Tibial nerve (tissue), 4 donors: ENCODE data around the gene ZNF283. TPM values are rescaled to one million over a fixed set of nuclear protein-coding genes. Genes with fewer than 3 reads are reported as not detected.
"Not testable (repeated sequence)": the region's sequence is repeated elsewhere in the genome, so short reads cannot be mapped to it uniquely, and the experiment has no call there.

Experiments
- DNase-seq, 2 donors: peaks; one replicate each; pipeline ENCODE4 v3.0.0-alpha.2; 2019; ENCODE audit warnings: low spot score in 2 of 2
- H3K27ac ChIP-seq, 4 donors: fragments of 200-600 bp; sonication (generic) in 3 of 4; one replicate each; pipeline ENCODE4 v1.5.1; 2017 to 2019; ENCODE audit warnings: mild to moderate bottlenecking in 1 of 4
- H3K27me3 ChIP-seq, 2 donors: fragments of 200-600 bp; sonication (generic) in 1 of 2; one replicate each; pipeline versions ENCODE4 v1.5.1 to v1.6.0; 2017 to 2019
- H3K36me3 ChIP-seq, 3 donors: fragments of 200-600 bp; sonication (generic); one replicate each; pipeline ENCODE4 v1.5.1; 2018 to 2019
- H3K4me1 ChIP-seq, 4 donors: fragments of 200-600 bp; sonication (generic) in 3 of 4; one replicate each; pipeline ENCODE4 v1.5.1; 2017 to 2019
- H3K4me3 ChIP-seq, 4 donors: fragments of 200-600 bp; sonication (generic) in 3 of 4; one replicate each; pipeline ENCODE4 v1.5.1; 2017 to 2019; ENCODE audit warnings: mild to moderate bottlenecking in 1 of 4, moderate library complexity in 1 of 4
- H3K9me3 ChIP-seq, 4 donors: fragments of 200-600 bp; sonication (generic) in 3 of 4; one replicate each; pipeline ENCODE4 v1.5.1; 2017 to 2019
- EP300 ChIP-seq, 2 donors: sonication (generic); formaldehyde crosslinking; IDR thresholded peaks; one replicate each; pipeline ENCODE4 v1.6.1; 2017; ENCODE audit warnings: antibody characterized with exemption in 2 of 2, mild to moderate bottlenecking in 1 of 2
- POLR2A ChIP-seq, 2 donors: fragments of 450-650 bp; IDR thresholded peaks; one replicate each; pipeline ENCODE4 v1.6.1; 2017; ENCODE audit warnings: antibody characterized with exemption in 2 of 2, mild to moderate bottlenecking in 2 of 2, moderate library complexity in 2 of 2
- WGBS, 2 donors: methylation state at CpG; one replicate each; pipeline ENCODE4 v1.1.5; 2018; 5-methylcytosine and 5-hydroxymethylcytosine counted together
- total RNA-seq, 4 donors: library from RNA; depleted of rRNA; stranded (reverse); fragments of >200 nt; gene quantifications; one replicate each; pipeline ENCODE4 v1.1.0, GENCODE V29; 2016
- TF ChIP-seq, protein P1 (sequence below), 5 experiments: fragments of 200-600 bp in 3 of 5; fragments of 450-650 bp in 2 of 5; sonication (generic) in 3 of 5; IDR thresholded peaks; one replicate each; pipeline ENCODE4 v1.5.1; 2016 to 2019; ENCODE audit warnings: antibody characterized with exemption in 5 of 5, mild to moderate bottlenecking in 3 of 5, moderate library complexity in 2 of 5

Gene ZNF283
- total RNA-seq, 4 donors from 2014 or later, result 4.2 to 12.3 (median 10.4) TPM

DNA sequence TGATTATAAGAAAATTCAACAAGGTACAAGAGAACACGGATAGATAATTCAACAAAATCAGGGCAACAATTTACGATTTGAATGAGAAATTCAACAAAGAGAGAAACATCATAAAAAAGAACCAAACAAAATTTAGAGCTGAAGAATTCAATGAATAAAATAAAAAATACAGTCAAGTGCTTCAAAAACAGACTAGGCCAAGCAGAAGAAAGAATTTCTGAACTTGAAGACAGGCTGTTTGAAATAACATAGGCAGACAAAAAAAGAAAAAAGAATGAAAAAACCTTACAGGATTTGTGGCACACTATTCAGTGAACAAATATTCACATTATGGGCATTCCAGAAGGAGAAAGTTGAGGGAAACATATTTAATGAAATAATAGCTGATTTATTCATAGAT, 31.1 kb downstream of the ZNF283 start:
- Histone ChIP-seq H3K36me3 (peaks cover 0 to 31% (median 8%) of the 10 kb centered on the region in 3 donors), H3K27ac (no peak overlapping the region), H3K4me1 (no peaks in the 10 kb centered on the region), H3K4me3 (no peak overlapping the region), H3K9me3 (peaks cover 0 to 100% (median 53%) of the 10 kb centered on the region in 4 donors), H3K27me3 (no peaks in the 10 kb centered on the region)
- no peak for DNase-seq
- TF ChIP-seq POLR2A (IDR thresholded peaks at IDR 0.05) (no peak), EP300 (IDR thresholded peaks at IDR 0.05) (no peak)
- TF ChIP-seq, protein P1, sequence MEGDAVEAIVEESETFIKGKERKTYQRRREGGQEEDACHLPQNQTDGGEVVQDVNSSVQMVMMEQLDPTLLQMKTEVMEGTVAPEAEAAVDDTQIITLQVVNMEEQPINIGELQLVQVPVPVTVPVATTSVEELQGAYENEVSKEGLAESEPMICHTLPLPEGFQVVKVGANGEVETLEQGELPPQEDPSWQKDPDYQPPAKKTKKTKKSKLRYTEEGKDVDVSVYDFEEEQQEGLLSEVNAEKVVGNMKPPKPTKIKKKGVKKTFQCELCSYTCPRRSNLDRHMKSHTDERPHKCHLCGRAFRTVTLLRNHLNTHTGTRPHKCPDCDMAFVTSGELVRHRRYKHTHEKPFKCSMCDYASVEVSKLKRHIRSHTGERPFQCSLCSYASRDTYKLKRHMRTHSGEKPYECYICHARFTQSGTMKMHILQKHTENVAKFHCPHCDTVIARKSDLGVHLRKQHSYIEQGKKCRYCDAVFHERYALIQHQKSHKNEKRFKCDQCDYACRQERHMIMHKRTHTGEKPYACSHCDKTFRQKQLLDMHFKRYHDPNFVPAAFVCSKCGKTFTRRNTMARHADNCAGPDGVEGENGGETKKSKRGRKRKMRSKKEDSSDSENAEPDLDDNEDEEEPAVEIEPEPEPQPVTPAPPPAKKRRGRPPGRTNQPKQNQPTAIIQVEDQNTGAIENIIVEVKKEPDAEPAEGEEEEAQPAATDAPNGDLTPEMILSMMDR (IDR thresholded peaks at IDR 0.05), result no peak
- 97% methylated on average over 2 of the region's 2 CpGs for WGBS, 2 donors

DNA sequence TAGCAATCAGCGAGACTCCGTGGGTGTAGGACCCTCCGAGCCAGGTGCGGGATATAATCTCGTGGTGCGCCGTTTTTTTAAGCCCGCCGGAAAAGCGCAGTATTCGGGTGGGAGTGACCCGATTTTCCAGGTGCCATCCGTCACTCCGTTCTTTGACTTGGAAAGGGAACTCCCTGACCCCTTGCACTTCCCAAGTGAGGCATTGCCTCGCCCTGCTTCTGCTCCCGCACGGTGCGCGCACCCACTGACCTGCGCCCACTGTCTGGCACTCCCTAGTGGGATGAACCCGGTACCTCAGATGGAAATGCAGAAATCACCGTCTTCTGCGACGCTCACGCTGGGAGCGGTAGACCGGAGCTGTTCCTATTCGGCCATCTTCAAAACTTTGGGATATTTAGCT, 39.8 kb downstream of the ZNF283 start:
- not testable (repeated sequence) for H3K27ac ChIP-seq, H3K4me3 ChIP-seq, H3K4me1 ChIP-seq, H3K27me3 ChIP-seq, DNase-seq
- Histone ChIP-seq H3K9me3 (peaks cover 0 to 82% (median 38%) of the 10 kb centered on the region in 4 donors), H3K36me3 (peaks cover 0 to 17% (median 0%) of the 10 kb centered on the region in 3 donors)
- 91 to 99% methylated on average over 24 to 28 of the region's 28 CpGs for WGBS, 2 donors

DNA sequence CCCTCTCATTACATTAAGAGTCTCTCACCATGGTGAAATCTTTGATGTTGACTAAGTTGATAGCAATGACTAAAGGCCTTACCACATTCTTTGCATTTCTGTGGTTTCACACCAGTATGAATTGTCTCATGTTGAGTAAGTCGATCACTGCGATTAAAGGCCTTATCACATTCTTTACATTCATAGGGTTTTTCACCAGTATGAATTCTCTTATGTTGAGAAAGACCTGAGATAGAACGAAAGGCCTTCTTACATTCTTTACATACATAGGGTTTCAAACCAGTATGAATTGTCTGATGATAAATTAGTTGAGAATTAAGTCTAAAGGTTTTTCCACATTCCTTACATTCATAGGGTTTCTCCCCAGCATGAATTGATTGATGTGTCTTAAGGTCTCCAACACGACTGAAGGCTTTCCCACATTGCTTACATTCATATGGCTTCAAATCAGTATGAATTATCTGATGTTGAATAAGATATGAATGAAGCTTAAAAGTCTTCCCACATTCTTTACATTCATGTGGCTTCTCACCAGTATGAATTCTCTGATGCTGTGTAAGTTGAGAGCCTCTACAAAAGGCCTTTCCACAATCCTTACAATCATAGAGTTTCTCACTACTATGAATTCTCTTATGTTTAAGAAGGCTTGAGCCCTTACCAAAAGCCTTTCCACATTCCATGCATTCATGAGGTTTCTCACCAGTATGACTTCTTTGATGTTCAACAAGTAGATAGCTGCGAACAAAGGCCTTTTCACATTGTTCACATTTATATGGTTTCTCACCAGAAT, 45.6 kb downstream of the ZNF283 start:
- no peak overlapping the region for H3K27ac ChIP-seq
- H3K27me3 ChIP-seq, result no peaks in the 10 kb centered on the region
- peaks cover 0 to 97% (median 54%) of the 10 kb centered on the region in 4 donors for H3K9me3 ChIP-seq
- peaks cover 0 to 62% (median 0%) of the 10 kb centered on the region in 3 donors for H3K36me3 ChIP-seq
- TF ChIP-seq POLR2A (IDR thresholded peaks at IDR 0.05) (no peak), EP300 (IDR thresholded peaks at IDR 0.05) (no peak)
- TF ChIP-seq, protein P1 (IDR thresholded peaks at IDR 0.05), result no peak
- WGBS, 2 donors, result 92 to 95% methylated on average over 5 of the region's 5 CpGs
- H3K4me1 ChIP-seq, result no peaks in the 10 kb centered on the region
- no peak overlapping the region for H3K4me3 ChIP-seq
- no peak for DNase-seq

DNA sequence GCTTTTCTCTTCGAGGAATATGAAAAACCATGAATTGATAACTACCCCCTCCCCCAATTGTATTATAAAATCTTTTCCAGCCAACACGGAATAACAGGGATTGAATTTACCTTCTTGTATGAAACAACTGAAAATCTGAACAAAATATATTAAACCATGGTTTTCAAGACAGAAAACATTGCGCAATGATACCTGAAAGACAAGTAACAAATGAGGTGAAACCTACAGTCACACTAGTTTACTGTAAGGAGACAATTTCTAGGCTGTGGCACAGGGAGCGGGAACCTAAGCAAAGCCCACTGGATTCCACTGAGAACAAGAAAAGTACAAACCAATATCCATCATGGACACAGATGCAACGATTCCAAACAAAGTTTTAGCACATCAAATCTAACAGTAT, 53.4 kb downstream of the ZNF283 start:
- no peaks in the 10 kb centered on the region for H3K27me3 ChIP-seq
- DNase-seq, result no peak
- H3K36me3 ChIP-seq, result peaks cover 0 to 67% (median 0%) of the 10 kb centered on the region in 3 donors
- H3K27ac ChIP-seq, result no peak overlapping the region
- no peak overlapping the region for H3K4me3 ChIP-seq
- TF ChIP-seq, protein P1 (IDR thresholded peaks at IDR 0.05), result no peak
- 86 to 90% methylated on average over 5 of the region's 5 CpGs for WGBS, 2 donors
- H3K4me1 ChIP-seq, result no peaks in the 10 kb centered on the region
- peaks cover 0 to 93% (median 40%) of the 10 kb centered on the region in 4 donors for H3K9me3 ChIP-seq

DNA sequence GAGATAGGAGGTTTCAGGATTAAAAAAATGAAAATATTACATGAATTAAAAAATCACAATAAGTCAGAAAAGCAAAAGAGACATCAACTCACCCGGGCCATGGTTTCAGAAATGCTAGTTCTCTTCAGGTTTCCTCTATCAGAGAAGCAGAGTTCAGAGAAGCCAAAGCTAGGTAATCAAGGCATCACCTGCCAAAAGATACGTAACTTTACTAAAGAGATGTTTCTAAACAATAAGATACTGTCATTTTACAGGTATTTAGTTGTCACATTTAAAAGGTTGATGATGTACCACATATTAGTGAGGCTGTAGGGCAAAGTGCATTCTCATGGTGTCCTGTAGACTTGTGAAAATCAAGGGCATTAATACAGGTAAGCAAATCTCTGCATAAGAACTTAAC, 56.7 kb downstream of the ZNF283 start, which contains the start of gene ZNF404:
Gene ZNF404, minus strand, starts transcription at position 101 of the 400 bp plus-strand sequence.
- Histone ChIP-seq H3K9me3 (peaks cover 0 to 100% (median 39%) of the 10 kb centered on the region in 4 donors), H3K36me3 (peaks cover 0 to 54% (median 0%) of the 10 kb centered on the region in 3 donors), H3K4me3 (no peak within 1 kb of the TSS), H3K27me3 (no peaks in the 10 kb centered on the region), H3K4me1 (no peaks in the 10 kb centered on the region), H3K27ac (no peak within 1 kb of the TSS)
- WGBS, 2 donors, result 90 to 94% methylated on average over 2 of the region's 2 CpGs
- no peak for DNase-seq
- TF ChIP-seq POLR2A (IDR thresholded peaks at IDR 0.05) (no peak), EP300 (IDR thresholded peaks at IDR 0.05) (no peak)
- TF ChIP-seq, protein P1 (IDR thresholded peaks at IDR 0.05), result no peak
